ENCODE data around the gene LDLRAD3. TPM values are rescaled to one million over a fixed set of nuclear protein-coding genes. Genes with fewer than 3 reads are reported as not detected.

LDLRAD3 gene
- total RNA-seq, 4 donors from 2014 or later = 39.7 to 50.9 (median 46.0) TPM

GRCh38 chr11:36048496-36049247 lies 104.8 kb downstream of the LDLRAD3 start:
- Histone ChIP-seq H3K27me3 (no peaks in the 10 kb centered on the region), H3K9me3 (no peaks in the 10 kb centered on the region), H3K36me3 (no peaks in the 10 kb centered on the region), H3K4me3 (no peak overlapping the region), H3K4me1 (no peaks in the 10 kb centered on the region), H3K27ac (no peak overlapping the region)
- no peak for TF ChIP-seq POLR2A (IDR thresholded peaks at IDR 0.05)
- DNase-seq (ENCODE audit: low spot score in 2 of 2) = no peak
- WGBS = 90% methylated on average over 5 of the region's 5 CpGs

GRCh38 chr11:36051235-36052144 lies 107.6 kb downstream of the LDLRAD3 start:
- H3K27me3 ChIP-seq = no peaks in the 10 kb centered on the region
- H3K4me1 ChIP-seq = no peaks in the 10 kb centered on the region
- no peaks in the 10 kb centered on the region for H3K9me3 ChIP-seq
- H3K27ac ChIP-seq = no peak overlapping the region
- no peak for DNase-seq (ENCODE audit: low spot score in 2 of 2)
- TF ChIP-seq EP300 (IDR thresholded peaks at IDR 0.05) = no peak
- no peak for TF ChIP-seq POLR2AphosphoS5 (IDR thresholded peaks at IDR 0.05)
- TF ChIP-seq CTCF (IDR thresholded peaks at IDR 0.05) = no peak
- no peak for TF ChIP-seq POLR2A (IDR thresholded peaks at IDR 0.05)
- 92% methylated on average over 8 of the region's 8 CpGs for WGBS
- no peaks in the 10 kb centered on the region for H3K36me3 ChIP-seq
- no peak overlapping the region for H3K4me3 ChIP-seq

- DNase-seq (ENCODE audit: low spot score in 2 of 2) = no peak
- 91% methylated on average over 5 of the region's 5 CpGs for WGBS
- H3K36me3 ChIP-seq = peaks cover 3% of the 10 kb centered on the region
- no peaks in the 10 kb centered on the region for H3K27me3 ChIP-seq
- no peak overlapping the region for H3K4me3 ChIP-seq
- TF ChIP-seq CTCF (IDR thresholded peaks at IDR 0.05) (no peak), POLR2AphosphoS5 (IDR thresholded peaks at IDR 0.05) (no peak), EP300 (IDR thresholded peaks at IDR 0.05) (no peak), POLR2A (IDR thresholded peaks at IDR 0.05) (no peak)
- no peak overlapping the region for H3K27ac ChIP-seq
- no peaks in the 10 kb centered on the region for H3K9me3 ChIP-seq
- H3K4me1 ChIP-seq = no peaks in the 10 kb centered on the region
Measured at GRCh38 chr11:36053281-36053680, 109.4 kb downstream of the LDLRAD3 start.

- no peaks in the 10 kb centered on the region for H3K27me3 ChIP-seq
- TF ChIP-seq CTCF (IDR thresholded peaks at IDR 0.05) = no peak
- TF ChIP-seq POLR2AphosphoS5 (IDR thresholded peaks at IDR 0.05) = no peak
- no peak for TF ChIP-seq EP300 (IDR thresholded peaks at IDR 0.05)
- no peak for TF ChIP-seq POLR2A (IDR thresholded peaks at IDR 0.05)
- no peak for DNase-seq (ENCODE audit: low spot score in 2 of 2)
- no peaks in the 10 kb centered on the region for H3K4me1 ChIP-seq
- no peaks in the 10 kb centered on the region for H3K9me3 ChIP-seq
- no peak overlapping the region for H3K27ac ChIP-seq
- H3K36me3 ChIP-seq = peaks cover 3% of the 10 kb centered on the region
- no peak overlapping the region for H3K4me3 ChIP-seq
- WGBS = 61% methylated on average over 3 of the region's 3 CpGs
Measured at GRCh38 chr11:36053862-36054261, 110.0 kb downstream of the LDLRAD3 start.

- TF ChIP-seq POLR2A (IDR thresholded peaks at IDR 0.05) (no peak), EP300 (IDR thresholded peaks at IDR 0.05) (no peak), POLR2AphosphoS5 (IDR thresholded peaks at IDR 0.05) (no peak), CTCF (IDR thresholded peaks at IDR 0.05) (no peak)
- Histone ChIP-seq H3K36me3 (peaks cover 3% of the 10 kb centered on the region), H3K4me3 (no peak overlapping the region), H3K4me1 (no peaks in the 10 kb centered on the region), H3K9me3 (no peaks in the 10 kb centered on the region), H3K27me3 (no peaks in the 10 kb centered on the region), H3K27ac (no peak overlapping the region)
- 85% methylated on average over 1 of the region's 1 CpG for WGBS
- no peak for DNase-seq (ENCODE audit: low spot score in 2 of 2)
Measured at GRCh38 chr11:36054628-36055027, 110.8 kb downstream of the LDLRAD3 start.

All from suprapubic skin (tissue), 4 donors.